DMS153 (cell line): Measurements from ENCODE around the gene FAM193A.
"Not testable (repeated sequence)": the region's sequence is repeated elsewhere in the genome, so short reads cannot be mapped to it uniquely, and the experiment has no call there.

ENCODE experiments used
- DNase-seq: peaks from one replicate; lab custom pipeline; 2025; lab: John Stamatoyannopoulos, UW

Gene FAM193A

DNA sequence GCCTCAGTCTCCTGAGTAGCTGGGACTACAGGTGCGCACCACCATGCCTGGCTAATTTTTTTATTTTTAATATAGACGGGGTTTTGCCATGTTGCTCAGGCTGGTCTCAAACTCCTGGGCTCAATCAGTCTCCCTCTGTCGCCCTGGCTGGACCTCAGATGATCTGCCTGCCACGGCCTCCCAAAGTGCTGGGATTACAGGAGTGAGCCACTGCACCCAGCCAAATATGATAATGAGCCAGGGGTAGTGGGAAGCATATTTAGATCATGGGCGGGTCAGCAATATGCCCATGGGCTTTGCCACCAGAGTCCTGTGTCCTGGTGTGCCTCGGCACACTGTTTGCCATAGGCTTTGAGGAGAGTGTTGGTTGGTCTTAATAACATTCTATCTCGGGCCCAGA is 71.8 kb downstream of the FAM193A start:
- DNase-seq = no peak

DNA sequence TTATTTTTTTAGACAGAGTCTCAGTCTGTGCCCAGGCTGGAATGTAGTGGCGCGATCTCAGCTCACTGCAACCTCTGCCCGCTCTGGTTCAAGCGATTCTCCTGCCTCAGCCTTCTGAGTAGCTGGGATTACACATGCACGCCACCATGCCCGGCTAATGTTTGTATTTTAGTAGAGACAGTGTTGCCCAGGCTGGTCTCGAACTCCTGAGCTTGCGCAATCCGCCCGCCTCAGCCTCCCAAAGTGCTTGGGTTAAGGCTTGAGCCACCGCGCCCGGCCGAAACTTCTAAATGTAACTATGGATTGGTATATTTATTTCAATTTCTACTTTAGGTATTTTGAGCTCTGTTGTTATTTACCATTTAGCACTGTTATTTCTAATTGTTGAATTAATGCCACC is 79.4 kb downstream of the FAM193A start:
- no peak for DNase-seq

DNA sequence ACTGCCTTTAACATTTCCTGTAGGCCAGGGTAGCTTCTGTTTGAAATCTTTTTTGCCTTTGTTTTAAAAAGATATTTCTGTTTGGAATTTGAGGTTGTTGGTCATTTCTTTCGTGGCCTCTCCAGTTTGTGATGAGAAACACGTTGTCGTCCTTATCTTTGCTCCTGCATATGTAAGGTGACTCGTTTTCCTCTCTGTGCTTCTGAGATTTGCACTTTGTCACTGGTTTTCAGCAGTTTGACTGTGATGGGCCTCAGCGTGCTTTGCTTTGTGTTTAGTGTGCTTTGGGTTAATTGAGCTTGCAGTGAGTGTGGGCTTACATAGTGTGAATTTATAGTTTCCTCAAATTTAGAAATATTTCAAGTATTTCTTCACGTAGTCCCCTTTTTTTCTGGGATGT is 81.5 kb downstream of the FAM193A start:
- DNase-seq = no peak

DNA sequence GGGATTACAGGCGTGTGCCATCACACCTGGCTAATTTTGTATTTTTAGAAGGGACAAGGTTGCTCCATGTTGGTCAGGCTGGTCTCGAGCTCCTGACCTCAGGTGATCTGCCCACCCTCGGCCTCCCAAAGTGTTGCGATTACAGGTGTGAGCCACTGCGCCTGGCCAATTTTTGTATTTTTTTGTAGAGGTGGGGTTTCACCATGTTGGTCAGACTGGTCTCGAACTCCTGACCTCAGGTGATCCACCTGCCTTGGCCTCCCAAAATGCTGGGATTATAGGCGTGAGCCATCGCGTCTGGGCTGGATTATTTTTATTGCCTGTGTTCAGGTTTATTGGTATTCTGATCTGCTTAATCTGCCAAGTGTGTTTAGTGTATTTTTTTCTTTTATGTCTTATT is 82.3 kb downstream of the FAM193A start:
- DNase-seq = not testable (repeated sequence)

DNA sequence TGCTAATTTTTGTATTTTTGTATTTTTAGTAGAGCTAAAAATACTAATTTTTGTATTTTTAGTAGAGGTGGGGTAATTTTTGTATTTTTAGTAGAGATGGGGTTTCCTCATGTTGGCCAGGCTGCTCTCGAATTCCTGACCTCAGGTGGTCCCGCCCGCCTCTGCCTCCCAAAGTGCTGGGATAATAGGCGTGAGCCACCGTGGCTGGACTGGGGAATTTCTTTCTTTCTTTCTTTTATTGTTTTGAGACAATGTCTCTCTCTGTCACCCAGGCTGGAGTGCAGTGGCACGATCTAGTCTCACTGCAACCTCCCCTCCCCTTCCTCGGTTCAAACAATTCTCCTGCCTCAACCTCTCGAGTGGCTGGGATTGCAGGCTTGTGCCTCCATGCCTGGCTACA is 83.0 kb downstream of the FAM193A start:
- no peak for DNase-seq

DNA sequence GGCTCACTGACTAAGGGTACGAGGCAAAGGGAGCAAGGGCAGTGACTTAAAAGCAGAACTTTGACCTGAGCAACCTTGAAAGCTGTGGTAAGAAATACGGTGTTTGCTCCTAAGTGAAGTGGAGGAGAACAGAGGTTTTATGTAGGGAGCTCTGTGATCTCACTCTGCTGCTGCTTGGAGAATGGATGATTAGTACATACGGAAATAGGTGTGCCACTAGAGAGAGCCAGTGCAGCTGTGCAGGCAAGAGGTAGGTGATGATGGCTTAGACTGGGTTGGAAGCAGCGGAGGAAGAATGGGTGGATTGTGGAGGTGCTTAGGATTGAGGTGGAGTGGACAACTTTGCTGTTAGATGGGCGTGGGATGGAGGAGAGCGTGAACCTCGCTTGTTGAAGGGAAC is 85.0 kb downstream of the FAM193A start:
- no peak for DNase-seq

DNA sequence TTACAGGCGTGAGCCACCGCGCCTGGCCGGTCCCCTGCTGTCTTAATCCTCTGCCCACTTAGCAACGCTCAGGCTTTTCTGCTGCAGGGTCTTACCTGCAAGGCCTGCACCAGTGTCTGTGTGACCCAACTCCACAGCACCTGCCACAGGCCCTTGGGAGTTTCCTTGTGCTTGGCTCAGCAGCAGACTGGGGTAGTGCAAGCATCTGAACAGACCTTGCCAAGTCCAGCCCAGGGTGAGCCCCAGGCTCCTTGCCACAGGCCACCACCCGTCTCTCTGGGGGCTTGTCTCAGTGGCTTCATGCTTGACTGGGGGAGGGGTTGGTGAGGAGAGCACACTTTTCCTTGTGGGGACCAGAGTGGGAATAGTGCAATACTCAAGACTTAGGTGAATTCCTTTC is 87.0 kb downstream of the FAM193A start:
- DNase-seq = no peak

DNA sequence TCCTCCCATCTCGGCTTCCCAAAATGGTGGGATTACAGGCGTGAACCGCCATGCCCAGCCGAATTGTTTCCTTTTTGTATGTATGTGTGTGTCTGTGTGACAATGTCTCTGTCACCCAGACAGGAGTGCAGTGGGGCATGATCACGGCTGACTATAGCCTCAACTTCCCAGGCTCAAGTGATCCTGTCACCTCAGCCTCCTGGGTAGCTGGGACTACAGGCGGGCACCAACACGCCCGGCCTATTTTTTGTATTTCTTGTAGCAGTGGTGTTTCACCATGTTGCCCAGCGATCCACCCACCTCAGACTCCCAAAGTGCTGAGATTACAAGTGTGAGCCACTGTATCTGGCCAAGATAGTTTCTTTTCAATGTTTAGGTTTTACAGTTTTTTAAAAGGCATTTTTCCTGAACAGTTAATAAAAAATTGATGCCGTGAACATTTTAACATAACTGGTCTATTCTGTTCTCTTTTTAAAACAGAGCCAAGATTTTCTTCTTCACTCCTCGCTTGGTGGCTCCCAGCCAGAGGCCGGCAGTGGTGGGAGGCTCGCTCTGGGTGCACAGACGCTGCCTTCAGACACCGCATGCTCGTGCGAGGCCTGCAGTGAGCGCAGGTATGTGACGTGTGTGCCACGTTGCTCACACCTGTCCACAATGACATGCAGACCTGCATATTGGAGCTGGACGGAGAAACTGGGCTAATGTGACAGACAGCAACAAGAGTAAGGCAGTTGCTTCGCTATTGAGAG is 88.5 kb downstream of the FAM193A start:
- no peak for DNase-seq

DNA sequence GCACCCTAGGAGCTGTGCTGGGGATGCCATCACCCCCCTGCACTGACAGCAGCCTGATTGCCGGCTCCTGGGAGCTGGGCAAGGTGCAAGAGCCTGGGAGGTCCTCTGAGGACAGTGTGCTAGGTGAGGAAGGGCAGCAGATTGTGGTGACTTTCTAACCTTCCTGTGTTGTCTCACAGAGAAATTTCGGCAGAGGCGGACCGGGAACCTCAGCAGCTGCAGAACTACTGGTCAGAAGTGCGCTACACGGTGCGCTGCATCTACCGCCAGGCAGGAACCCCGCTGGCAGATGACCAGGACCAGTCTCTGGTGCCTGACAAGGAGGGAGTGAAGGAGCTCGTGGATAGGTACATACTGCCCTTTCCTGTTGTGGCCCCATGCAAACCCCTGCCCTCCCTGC is 89.8 kb downstream of the FAM193A start:
- DNase-seq = no peak

DNA sequence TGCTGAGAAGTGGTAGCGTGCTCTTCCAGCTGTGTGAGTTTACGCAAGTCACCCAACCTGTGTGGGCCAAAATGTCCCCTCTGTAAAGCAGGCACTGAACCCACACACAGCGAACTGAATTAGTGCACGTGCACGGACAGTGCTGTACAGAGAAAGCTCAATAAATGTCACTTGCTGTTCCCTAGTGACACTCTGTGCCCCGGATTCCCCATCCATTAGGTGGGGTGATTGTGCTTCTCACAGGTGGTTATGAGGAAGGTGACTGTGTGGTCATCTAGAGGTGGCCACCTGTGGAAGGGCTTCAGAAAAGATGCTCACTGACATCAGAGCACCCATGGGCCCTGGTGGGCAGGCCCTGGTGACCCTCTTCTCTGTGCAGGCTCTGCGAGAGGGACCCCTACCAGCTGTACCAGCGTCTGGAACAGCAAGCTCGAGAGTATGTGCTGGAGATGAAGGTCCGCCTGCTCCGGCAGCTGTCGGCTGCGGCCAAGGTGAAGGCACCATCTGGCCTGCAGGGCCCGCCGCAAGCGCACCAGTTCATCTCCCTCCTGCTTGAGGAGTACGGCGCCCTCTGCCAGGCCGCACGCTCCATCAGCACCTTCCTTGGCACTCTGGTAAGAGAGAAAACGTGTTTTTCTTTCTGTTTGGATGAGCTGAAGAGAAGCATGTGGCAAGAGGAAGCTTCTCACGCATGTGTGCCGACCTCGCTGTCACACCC is 94.3 kb downstream of the FAM193A start:
- no peak for DNase-seq

DNA sequence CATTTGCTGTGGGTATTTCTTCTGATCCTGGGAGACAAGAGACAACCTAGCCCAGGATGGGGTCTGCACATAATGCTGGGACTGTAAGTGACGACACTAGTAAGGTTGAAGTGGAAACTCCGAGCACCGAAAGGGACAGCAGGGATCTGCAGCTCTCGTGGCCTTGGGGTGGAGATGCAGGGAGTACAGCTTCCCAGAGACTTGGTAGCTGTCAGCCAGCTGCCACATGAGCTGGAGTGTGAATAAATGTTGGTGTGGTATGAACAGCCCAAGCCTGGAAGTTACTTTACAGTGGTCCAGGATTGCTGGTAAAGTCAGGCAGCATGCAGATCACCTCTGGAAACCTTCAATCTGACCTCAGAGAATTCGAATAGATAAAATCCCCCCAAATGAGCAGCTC is 97.6 kb downstream of the FAM193A start:
- DNase-seq = no peak

DNA sequence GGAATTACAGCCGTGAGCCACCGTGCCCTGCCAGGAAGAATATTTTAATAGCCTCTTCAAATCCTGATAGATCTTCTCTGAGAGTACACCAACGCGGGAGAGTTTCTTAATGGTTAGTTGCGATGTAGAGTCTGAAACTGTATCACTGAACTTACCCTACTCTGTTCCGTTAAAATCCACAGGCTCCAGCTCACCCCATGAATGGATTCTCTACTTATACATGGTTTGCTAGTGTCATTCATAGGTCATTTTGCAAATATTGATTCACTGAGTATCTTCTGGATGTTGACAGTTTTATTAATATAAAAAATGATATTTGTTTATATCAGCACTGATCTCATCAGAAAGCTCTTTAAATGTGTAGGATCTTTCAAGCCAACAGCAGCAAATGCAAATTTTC is 99.9 kb downstream of the FAM193A start:
- DNase-seq = no peak

DNA sequence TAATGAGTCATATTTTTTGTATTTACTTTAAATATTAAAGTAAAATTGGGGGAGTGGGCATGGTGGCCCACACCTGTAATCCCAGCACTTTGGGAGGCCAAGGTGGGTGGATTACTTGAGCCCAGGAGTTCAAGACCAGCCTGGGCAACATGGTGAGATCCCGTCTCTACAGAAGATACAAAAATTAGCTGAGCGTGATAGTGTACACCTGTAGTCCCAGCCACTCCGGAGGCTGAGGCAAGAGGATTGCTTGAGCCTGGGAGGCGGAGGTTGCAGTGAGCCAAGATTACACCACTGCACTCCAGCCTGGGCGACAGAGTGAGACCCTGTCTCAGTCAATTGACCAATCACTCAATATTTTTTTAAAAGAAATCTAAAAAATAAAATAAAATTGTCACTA is 100.5 kb downstream of the FAM193A start:
- DNase-seq = not testable (repeated sequence)

DNA sequence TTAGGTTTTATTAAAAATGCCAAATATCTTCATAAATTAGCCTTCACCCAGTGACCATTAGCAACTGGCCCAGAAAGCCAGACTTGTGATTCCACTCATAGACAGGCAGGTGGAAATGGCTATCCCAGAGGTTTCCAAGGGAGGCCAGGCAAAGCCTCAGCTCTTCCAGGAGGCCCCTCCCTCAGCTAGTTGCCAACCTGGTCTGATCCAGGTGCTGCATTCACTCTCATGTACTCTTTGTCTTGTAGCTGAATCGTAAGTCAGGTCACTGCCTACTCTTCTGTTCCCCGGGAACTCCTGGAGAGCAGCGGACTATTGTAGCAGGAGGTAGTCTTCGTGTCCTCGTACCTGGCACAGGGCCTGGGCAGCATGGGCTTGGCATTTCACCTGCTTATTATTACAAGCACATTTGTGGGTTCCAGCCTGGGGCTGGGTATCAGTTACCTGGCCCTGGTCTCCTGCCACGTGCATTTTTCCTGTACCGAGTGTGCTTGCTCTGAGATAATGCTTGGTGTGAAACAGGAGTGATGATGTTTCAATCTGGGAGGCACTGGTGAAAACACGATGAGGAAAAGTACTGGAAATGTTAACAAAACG is 101.6 kb downstream of the FAM193A start:
- DNase-seq = no peak

DNA sequence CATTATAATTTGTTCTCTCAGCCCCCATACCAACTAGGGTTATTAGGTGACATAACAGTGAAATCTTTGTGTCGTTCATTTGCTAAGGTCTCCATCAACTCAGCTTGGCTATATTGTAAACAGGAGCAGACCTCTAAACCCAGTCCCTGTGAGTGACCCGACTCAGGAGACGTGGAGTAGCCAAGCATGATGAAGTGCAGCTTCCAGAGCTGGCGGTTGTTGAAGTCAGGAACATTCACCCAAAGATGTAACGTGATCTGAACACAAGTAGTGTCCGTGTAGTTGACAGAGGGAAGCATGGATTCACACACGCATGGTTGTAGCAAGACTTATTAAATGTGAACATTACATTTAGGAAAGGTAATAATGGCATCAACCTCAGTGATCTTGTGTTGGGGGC is 102.3 kb downstream of the FAM193A start:
- DNase-seq = no peak

DNA sequence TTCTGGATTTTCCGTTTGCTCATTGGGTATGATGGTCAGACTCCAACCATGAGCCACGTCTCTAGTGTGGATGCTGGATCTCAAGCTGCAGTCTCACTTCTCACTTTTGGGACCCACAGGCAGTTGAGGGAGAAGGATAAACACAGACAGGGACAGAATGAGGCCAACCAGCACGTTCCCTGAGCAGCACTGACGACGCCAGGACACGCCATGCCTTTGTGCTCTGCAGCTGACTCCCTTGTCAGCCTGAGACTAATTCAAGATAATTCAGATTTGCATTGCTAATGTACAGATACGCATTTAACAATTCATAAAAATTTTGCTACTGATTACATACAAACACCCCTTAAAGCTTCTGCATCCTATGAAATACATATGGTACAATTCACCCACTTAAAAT is 106.5 kb downstream of the FAM193A start:
- DNase-seq = no peak

DNA sequence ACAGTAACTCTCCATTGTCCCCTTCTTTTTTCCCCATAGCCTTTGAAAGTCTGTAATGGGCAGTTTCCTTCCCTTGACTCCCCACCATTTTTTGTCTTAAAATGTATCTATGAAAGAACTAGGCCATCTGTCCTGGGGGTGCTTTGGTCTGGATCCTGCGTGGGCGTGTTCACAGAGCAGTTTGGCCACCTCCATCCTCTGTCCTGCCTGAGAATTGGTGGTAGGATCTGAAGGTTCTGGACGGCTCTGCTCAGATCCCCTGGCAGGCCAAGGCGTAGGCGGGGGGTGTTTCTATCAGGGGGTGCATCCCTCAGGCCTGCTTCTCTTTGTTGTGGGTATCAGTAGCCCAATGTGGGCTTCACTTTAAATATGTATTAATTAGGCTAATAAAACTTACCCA is 107.1 kb downstream of the FAM193A start:
- DNase-seq = no peak

DNA sequence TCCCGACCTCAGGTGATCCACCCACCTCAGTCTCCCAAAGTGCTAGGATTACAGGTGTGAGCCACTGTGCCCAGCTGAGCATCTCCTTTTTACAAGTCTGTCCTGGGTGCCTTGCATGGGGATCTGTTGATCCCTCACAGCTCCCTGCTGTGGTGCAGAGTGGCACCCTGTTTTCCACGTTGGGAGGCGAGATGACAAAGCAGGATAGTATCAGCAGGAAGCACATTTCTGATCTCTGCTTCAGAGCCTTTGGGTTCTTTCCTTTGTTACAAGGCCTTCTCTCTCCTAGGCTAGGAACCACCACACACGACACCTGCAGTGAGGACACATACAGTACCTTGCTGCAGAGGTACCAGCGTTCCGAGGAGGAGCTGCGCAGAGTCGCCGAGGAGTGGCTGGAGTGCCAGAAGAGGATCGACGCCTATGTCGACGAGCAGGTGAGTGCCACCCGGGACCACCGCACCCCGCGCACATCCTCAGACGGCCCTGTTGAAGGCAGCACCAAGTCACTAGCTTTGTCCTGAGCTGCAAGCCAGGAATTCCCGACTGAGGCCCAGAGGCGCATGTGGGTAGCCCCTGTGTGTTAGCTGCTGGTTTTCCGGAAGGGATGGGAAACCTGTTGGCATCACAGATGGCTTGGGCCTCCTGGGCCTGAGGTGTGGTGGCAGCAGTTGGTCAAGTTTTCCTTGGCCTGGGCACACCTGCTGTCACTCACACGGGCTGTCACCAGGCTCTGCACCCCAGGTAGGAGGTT is 110.1 kb downstream of the FAM193A start:
- no peak for DNase-seq

DNA sequence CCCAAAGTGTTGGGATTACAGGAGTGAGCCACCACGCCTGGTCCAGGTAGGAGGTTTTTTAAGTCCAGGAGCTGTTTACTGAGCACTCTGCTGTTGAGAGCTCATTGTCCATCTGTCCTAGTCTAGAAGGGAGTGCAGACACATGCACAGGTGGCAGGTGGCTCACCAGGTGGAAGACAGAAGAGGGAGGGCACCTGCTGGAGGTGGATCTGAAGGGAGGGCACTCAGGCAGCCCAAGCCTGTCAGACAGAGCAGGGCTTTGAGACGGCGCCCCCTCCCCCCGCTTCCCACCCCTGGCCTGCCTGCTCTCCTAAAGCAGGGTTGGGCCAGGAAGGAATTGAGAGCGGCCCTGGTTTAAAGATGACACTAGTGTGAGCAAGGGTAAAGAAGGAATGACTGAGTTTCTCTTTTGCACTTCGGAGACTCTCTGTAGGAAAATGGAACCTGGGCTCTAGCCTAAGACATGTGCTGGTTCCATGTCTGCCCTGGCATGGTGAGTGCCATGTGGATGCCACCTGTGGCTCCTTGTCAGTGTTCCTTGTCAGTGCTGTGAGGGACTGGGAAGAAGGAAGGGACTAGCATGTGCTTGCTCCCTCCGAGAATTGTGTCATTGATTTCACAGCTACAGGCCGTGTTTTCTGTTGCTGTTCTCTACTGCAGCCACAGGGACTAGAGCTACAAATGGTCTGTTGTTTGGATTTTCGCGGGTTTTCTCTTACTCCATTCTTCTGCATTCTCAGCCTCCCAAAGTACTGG is 111.1 kb downstream of the FAM193A start:
- no peak for DNase-seq

DNA sequence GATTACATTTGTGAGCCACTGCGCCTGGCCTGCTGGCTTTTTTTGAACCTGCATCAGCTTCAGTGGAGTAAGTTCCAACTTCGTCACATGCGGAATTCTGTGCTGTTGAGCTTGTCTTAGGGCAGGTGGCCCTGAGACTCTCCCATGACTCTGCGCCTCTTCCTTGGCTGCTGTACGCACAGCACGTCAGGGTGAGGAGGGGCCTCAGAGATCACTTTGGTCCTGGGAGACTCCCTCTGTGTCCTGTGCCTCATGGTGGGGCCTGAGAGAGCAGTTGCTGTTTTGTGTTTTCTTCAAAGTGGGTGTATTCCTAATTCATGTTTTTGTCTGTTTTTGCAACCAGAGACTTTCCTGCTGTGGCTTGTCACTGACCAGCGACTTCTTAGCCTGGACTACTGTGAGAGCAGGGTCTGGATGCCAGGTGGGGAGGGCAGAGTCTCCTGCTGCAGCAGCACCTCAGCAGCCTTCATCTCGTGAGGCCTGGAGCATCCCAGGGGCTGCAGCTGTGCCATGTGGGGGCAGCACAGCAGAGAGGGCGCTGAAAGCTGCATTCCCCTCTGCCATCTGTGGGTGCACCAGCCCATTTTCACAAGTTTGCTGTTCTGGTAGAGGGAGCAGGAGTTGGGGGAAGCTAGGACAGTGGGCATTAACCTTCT is 111.8 kb downstream of the FAM193A start:
- DNase-seq = no peak

DNA sequence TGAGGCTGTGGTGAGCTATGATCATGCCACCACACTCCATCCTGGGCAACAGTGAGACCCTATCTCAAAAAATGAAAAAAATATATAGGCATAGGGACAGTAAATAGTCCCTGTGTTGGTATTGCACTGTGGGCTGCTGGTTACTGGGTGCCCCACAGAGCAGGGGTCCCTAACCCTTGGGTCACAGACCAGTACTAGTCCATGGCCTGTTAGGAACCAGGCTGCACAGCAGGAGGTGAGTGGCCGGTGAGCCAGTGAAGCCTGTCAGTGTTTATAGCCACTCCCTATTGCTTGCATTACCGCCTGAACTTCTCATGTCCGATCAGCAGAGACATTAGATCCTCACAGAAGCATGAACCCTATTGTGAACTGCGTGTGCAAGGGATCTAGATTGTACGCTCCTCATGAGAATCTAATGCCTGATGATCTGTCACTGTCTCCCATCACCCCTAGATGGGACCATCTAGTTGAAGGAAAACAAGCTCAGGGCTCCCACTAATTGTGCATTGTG is 113.2 kb downstream of the FAM193A start:
- no peak for DNase-seq
